ENCODE measurements around the gene CRYBA2. TPM values are rescaled to one million over a fixed set of nuclear protein-coding genes. Genes with fewer than 3 reads are reported as not detected.

The CRYBA2 gene
- total and polyA plus RNA-seq, 2 of the 8 experiments (the other 6 are each of a cell fraction or from before 2014, with no cell fraction given): not detected

- TF ChIP-seq KDM4A (IDR thresholded peaks at IDR 0.05; ENCODE audit: low read depth, low read length, severe bottlenecking) (peak; percentile 93), YY1 (IDR thresholded peaks at IDR 0.05; ENCODE audit: low read depth, low read length) (no peak), PHF8 (conservative IDR thresholded peaks at IDR 0.05; ENCODE audit: low read depth, low read length) (0 out of 2 replicates have a peak, but pooled peaks have one; percentile 30), CREB1 (IDR thresholded peaks at IDR 0.05) (peak; percentile 84), SP2 (IDR thresholded peaks at IDR 0.05; ENCODE audit: low read length) (peak; percentile 69), EP300 (IDR thresholded peaks at IDR 0.05; ENCODE audit: borderline replicate concordance in 1 of 2, low read depth in 2 of 2, low read length in 2 of 2) (no peak), SP1 (IDR thresholded peaks at IDR 0.05; ENCODE audit: low read depth, low read length) (peak; percentile 90), RXRA (IDR thresholded peaks at IDR 0.05; ENCODE audit: insufficient read depth, low read depth, low read length) (no peak), CHD1 (IDR thresholded peaks at IDR 0.05; ENCODE audit: low read depth, low read length) (no peak), ATF2 (IDR thresholded peaks at IDR 0.05; ENCODE audit: low read length) (no peak)
These were observed 34.0 kb downstream of the CRYBA2 start, which contains the start of gene CDK5R2 (continued) for GRCh38 chr2:218959141-218959731.
